ENCODE measurements around the gene TRMU.

TRMU gene

GRCh38 chr22:46326066-46326680 lies 9.3 kb upstream of the TRMU start:
- no peak for DNase-seq (ENCODE audit: low read depth, low spot score)
- TF ChIP-seq CTCF (IDR thresholded peaks at IDR 0.05; ENCODE audit: low read depth, low read length): no peak
- no peak overlapping the region for H3K4me3 ChIP-seq (ENCODE audit: low read depth, low read length)
- in situ Hi-C loops (cut with HindIII; ENCODE audit: low sequenced_read_pairs): no loop called here

GRCh38 chr22:46327691-46328465 lies 7.6 kb upstream of the TRMU start:
- in situ Hi-C loops (cut with HindIII; ENCODE audit: low sequenced_read_pairs): no loop called here
- no peak overlapping the region for H3K4me3 ChIP-seq (ENCODE audit: low read depth, low read length)
- DNase-seq (ENCODE audit: low read depth, low spot score): no peak

GRCh38 chr22:46328797-46329196 lies 6.7 kb upstream of the TRMU start:
- no peak for TF ChIP-seq CTCF (IDR thresholded peaks at IDR 0.05; ENCODE audit: low read depth, low read length)
- no peak overlapping the region for H3K4me3 ChIP-seq (ENCODE audit: low read depth, low read length)
- in situ Hi-C loops (cut with HindIII; ENCODE audit: low sequenced_read_pairs): no loop called here
- DNase-seq (ENCODE audit: low read depth, low spot score): no peak

More at GRCh38 chr22:46327691-46328465, 7.6 kb upstream of the TRMU start:
- TF ChIP-seq CTCF (IDR thresholded peaks at IDR 0.05; ENCODE audit: low read depth, low read length): no peak

- H3K4me3 ChIP-seq (ENCODE audit: low read depth, low read length): no peak overlapping the region
- no peak for TF ChIP-seq CTCF (IDR thresholded peaks at IDR 0.05; ENCODE audit: low read depth, low read length)
- in situ Hi-C loops (cut with HindIII; ENCODE audit: low sequenced_read_pairs): no loop called here
- no peak for DNase-seq (ENCODE audit: low read depth, low spot score)
Observed at GRCh38 chr22:46329616-46330015, 5.9 kb upstream of the TRMU start.

- no peak overlapping the region for H3K4me3 ChIP-seq (ENCODE audit: low read depth, low read length)
- in situ Hi-C loops (cut with HindIII; ENCODE audit: low sequenced_read_pairs): no loop called here
- no peak for DNase-seq (ENCODE audit: low read depth, low spot score)
- TF ChIP-seq CTCF (IDR thresholded peaks at IDR 0.05; ENCODE audit: low read depth, low read length): no peak
Observed at GRCh38 chr22:46330426-46330825, 5.1 kb upstream of the TRMU start.

GRCh38 chr22:46331496-46331895 lies 4.0 kb upstream of the TRMU start:
- no peak for DNase-seq (ENCODE audit: low read depth, low spot score)
- no peak for TF ChIP-seq CTCF (IDR thresholded peaks at IDR 0.05; ENCODE audit: low read depth, low read length)
- H3K4me3 ChIP-seq (ENCODE audit: low read depth, low read length): no peak overlapping the region
- in situ Hi-C loops (cut with HindIII; ENCODE audit: low sequenced_read_pairs): no loop called here

Measured in astrocyte of the spinal cord (primary cell).